Right hindlimb (tissue), 1 donor: ENCODE data around the gene BCL2L12.
"Not testable (repeated sequence)": the region's sequence is repeated elsewhere in the genome, so short reads cannot be mapped to it uniquely, and the experiment has no call there.

ENCODE experiments used
- DNase-seq: peaks from one replicate; pipeline ENCODE4 v3.0.0-alpha.2; 2018

The BCL2L12 gene, protein sequence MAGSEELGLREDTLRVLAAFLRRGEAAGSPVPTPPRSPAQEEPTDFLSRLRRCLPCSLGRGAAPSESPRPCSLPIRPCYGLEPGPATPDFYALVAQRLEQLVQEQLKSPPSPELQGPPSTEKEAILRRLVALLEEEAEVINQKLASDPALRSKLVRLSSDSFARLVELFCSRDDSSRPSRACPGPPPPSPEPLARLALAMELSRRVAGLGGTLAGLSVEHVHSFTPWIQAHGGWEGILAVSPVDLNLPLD

DNA sequence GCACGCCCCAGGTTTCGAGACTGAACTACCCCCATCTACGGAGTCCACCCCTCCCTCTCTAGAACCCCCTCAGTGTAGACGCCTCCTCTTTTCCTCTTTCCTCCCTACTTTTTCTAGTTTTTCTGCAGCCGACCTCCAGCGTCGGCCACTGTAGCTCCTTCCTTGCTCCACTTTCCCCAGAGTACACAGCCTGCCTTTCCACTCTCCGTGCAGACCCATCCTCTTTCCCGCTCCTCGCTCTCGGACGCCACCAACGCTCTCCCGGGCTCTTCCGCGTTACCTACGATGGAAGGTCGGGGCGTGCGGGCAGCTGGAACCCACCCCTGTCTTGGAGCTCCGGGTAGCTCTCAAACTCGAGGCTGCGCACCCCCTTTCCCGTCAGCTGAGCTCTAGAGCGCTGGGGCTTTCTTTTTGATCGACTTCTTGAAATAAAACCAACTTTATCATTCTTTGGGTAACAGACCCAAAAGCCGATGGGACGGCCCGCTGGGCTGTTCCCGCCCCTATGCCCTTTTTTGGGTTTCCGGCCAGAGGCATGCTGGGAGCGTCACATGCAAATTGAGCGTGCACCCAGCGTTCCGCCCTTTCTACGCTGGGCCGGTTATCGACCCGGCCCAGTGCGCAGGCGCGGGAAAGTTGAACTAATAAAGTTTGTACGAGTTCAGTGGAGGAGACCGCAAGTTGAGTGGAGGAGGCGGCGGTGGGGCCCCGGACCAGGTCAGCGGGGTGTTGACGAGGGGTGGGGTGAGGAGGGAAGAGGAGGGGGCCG lies at the start of gene BCL2L12, which contains the start of gene IRF3:
BCL2L12 (plus strand) TSS at position 583 of the 769 bp plus-strand sequence. CDS start 760 bp downstream, outside the sequence.
IRF3 (minus strand) TSS at position 507 of the 769 bp plus-strand sequence. CDS start 1,019 bp downstream, outside the sequence.
- peak; percentile 98 for DNase-seq

GRCh38 chr19:49616532-49616931 lies 49.2 kb upstream of the BCL2L12 start:
- no peak for DNase-seq

- DNase-seq: no peak
Observed at GRCh38 chr19:49616945-49617344, 48.8 kb upstream of the BCL2L12 start.

- not testable (repeated sequence) for DNase-seq
Observed at GRCh38 chr19:49617860-49618259, 47.9 kb upstream of the BCL2L12 start.

GRCh38 chr19:49624967-49625910 lies 40.5 kb upstream of the BCL2L12 start:
- DNase-seq: no peak

DNA sequence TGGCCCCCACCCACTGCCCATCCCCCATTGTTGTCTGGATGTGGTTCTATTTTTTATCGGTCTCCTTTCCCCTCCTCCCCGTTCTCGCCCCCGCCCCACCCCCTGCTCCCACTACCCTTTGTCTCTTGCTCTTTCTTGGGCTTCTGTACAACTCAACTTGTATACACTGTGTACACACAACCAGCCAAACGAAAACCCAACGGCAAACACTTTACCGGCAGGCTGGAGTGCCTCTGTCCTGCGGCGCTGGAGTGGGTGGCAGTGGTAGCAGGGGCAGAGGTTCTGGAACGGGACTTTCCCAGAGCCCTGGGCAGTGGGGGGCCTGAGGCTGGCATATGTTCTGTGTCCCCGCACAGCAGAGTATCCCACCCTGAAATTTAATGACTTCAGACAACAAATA lies 39.5 kb upstream of the BCL2L12 start:
- DNase-seq: peak; percentile 22

- no peak for DNase-seq
Observed at GRCh38 chr19:49629659-49630058, 36.1 kb upstream of the BCL2L12 start.

GRCh38 chr19:49631014-49631588 lies 34.6 kb upstream of the BCL2L12 start:
- no peak for DNase-seq

DNA sequence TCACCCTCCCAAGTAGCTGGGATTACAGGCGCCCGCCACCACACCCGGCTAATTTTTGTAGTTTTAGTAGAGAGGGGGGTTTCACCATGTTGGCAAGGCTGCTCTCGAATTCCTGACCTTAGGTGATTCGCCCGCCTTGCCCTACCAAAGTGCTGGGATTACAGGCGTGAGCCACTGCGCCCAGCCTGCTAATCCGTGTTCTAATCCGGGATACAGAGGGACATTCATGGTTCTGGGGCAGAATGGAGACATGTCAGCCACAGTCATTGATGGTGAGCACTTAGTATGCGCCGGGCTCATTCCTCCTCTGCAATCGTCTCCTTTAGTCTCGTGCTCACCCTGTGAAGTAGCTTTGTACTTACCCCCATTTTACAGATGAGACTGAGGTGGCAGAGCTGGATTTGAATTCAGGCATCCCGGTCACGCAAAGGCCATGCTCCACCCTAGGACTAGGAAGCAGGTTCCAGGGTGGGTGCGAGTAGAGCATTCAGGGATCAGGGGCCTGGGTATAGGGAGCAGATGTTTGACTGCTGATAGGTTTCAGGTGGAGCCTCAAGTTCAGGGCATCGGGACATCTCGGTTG lies 34.0 kb upstream of the BCL2L12 start:
- DNase-seq: no peak

GRCh38 chr19:49632576-49632975 lies 33.2 kb upstream of the BCL2L12 start:
- no peak for DNase-seq

- not testable (repeated sequence) for DNase-seq
Observed at GRCh38 chr19:49633273-49633672, 32.5 kb upstream of the BCL2L12 start.

GRCh38 chr19:49635530-49636232 lies 30.1 kb upstream of the BCL2L12 start:
- no peak for DNase-seq

- DNase-seq: no peak
Observed at GRCh38 chr19:49636233-49636932, 29.4 kb upstream of the BCL2L12 start.

DNA sequence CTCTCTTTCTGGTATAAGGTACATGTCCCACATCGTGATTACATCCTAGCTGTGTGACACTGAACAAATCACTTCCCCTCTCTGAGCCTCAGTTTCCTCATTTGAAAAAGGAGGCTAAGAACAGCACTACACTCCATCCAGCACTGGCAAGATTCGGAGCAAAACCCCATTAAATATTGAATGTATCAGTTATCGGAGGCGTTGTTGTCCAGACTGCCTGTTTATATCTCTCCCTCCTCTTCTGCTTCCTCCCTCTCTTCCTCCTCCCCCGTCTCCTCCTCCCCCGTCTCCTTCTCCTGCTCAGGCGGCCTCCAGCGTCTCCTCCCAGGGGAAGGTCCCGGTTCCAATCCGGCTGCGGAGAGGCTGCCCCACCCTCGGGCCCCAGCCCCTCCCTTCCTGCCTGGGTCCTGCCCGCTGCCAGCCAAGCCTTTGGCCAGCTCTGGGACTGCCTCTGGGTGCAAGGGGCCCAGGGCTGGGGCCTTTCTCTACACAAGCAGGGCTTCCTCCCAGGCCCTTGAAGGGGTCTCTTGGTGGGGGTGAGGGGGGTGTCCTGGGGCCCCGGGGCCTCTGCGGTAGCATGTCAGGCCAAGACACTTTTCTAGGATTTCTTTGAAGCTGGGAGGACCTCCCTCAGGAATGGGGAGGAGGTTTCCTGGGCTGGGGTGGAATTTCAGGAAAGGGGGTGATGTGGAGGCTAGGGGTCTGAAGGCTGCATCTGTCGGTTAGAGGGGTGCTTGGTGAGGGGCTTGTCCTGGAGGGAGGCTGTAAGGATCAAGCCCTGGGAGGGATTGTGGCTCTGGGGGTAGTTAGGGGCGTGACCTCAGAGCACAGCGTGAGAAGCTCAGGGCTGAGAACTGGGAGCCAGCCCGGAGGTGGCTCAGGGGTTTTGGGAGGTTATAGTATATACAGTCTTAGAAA lies 27.7 kb upstream of the BCL2L12 start:
- DNase-seq: peak; percentile 82

DNA sequence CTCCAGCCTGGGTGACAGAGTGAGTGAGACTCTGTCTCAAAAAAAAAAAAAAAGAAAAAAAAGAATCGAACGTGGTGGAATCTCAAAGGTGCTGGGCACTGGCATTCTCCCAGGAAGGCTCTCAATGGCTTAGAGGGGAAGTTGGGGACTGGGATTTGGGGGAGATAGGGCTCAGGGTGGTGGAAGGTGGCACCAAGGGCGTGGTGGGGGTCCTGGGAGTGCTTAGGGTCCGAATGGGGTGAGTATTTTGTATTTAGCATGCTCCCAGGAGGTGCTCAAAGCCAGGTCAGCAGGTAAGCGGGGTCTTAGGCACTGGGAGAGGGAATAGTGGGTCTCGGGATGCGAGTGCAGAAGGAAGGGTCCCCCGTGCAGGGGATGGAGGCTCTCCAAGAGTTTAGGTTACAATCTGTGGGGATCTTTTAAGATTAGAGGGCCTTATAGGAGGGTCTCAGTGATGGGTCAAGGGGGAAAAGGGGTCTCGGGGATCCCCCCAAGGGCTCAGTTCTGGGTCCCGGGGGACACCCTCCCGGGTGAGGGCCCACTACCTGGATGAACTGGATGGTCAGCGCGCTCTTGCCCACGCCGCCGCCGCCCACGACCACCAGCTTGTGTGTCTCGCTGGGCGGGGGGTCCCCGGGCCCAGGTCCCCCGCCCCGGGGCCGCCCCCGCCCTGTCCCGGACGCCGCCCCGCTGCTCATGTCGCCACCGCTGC lies 26.2 kb upstream of the BCL2L12 start:
- no peak for DNase-seq

GRCh38 chr19:49640113-49640898 lies 25.4 kb upstream of the BCL2L12 start, which contains the start of gene RRAS:
Gene RRAS, minus strand, starts transcription at chr19:49640143. Its CDS starts 45 bp downstream, at chr19:49640098.
- peak; percentile 100 for DNase-seq

DNA sequence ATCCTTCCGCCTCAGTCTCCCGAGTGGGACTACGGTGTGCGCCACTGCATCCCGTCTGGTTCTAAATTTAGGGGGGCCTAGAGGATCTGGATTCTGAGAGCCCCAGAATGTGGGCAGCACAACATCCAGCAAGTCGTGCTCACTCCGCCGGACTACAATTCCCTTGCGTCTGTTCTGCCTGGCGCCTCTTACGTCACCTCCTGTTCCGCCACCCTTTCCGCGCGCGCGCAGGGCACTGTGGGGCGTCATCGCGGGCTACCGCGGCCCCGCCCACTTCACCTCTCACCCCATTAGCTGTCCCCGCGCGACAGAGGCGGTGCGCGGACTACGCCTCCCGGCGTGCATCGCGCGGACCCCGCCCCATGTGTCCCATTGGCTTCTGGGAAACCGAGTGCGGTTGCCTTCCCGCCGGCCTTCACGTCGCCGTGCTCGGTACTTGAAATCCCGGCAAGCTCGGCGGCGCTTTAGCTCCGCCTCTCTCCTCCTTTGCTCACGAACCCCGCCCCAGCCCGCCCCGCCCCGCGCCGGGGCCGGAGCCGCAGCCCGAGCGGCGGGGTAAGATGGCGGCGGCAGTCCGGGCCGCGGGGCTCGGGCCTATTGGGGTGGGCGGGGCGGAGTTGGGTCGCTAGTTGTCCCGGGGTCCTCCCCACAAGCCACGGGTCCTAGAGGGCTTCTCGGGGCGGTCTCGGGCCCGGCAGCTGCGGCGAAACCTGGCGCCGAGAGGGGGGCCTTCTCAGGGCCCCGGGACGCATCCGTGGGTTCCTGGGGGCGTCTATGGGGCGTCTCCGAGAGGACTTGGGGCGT lies 23.8 kb upstream of the BCL2L12 start, which contains the start of gene SCAF1:
SCAF1 (plus strand) TSS at position 522 of the 804 bp plus-strand sequence. CDS start 2,818 bp downstream, outside the sequence.
- peak; percentile 100 for DNase-seq
